SJCRH30 (cell line): ENCODE data around the gene PCBP3. TPM values are rescaled to one million over a fixed set of nuclear protein-coding genes. Genes with fewer than 3 reads are reported as not detected.

Experiments
- DNase-seq, 2 experiments: peaks; one replicate each; pipeline ENCODE4 v3.0.0-alpha.2; 2015 to 2020
- H3K27ac ChIP-seq: fragments of 250-450 bp; sonication (Bioruptor Pico); 2 replicates; pipeline ENCODE4 v1.5.1; 2020; ENCODE audit warnings: mild to moderate bottlenecking, moderate library complexity
- H3K27me3 ChIP-seq: fragments of 250-450 bp; sonication (Bioruptor Pico); 2 replicates; pipeline ENCODE4 v1.5.1; 2020; ENCODE audit warnings: mild to moderate bottlenecking, moderate library complexity
- H3K36me3 ChIP-seq: fragments of 250-450 bp; sonication (Bioruptor Pico); 2 replicates; pipeline ENCODE4 v1.5.1; 2020; ENCODE audit warnings: mild to moderate bottlenecking, moderate library complexity
- H3K4me1 ChIP-seq: fragments of 250-450 bp; sonication (Bioruptor Pico); 2 replicates; pipeline ENCODE4 v1.5.1; 2020; ENCODE audit warnings: mild to moderate bottlenecking, moderate library complexity
- H3K4me3 ChIP-seq: fragments of 250-450 bp; sonication (Bioruptor Pico); 2 replicates; pipeline ENCODE4 v1.5.1; 2020; ENCODE audit warnings: mild to moderate bottlenecking, moderate library complexity
- H3K9me3 ChIP-seq: fragments of 250-450 bp; sonication (Bioruptor Pico); replicated peaks from 2 replicates; pipeline ENCODE4 v1.5.1; 2020; ENCODE audit warnings: mild to moderate bottlenecking, moderate library complexity
- total RNA-seq: library from RNA; depleted of rRNA; stranded (reverse); fragments of >200 nt; shearing (Covaris generic); gene quantifications from 2 replicates; pipeline ENCODE4 v1.2.3, GENCODE V29; 2014; rRNA removed

Gene PCBP3
- total RNA-seq, 1 experiment from 2014 or later, result not detected

- DNase-seq, result no peak
- Histone ChIP-seq H3K9me3 (no peaks in the 10 kb centered on the region), H3K27ac (no peak overlapping the region), H3K36me3 (no peaks in the 10 kb centered on the region), H3K4me3 (no peak overlapping the region), H3K4me1 (no peaks in the 10 kb centered on the region), H3K27me3 (no peaks in the 10 kb centered on the region)
Observed at GRCh38 chr21:45986316-45987051, 343.0 kb downstream of the PCBP3 start.

DNA sequence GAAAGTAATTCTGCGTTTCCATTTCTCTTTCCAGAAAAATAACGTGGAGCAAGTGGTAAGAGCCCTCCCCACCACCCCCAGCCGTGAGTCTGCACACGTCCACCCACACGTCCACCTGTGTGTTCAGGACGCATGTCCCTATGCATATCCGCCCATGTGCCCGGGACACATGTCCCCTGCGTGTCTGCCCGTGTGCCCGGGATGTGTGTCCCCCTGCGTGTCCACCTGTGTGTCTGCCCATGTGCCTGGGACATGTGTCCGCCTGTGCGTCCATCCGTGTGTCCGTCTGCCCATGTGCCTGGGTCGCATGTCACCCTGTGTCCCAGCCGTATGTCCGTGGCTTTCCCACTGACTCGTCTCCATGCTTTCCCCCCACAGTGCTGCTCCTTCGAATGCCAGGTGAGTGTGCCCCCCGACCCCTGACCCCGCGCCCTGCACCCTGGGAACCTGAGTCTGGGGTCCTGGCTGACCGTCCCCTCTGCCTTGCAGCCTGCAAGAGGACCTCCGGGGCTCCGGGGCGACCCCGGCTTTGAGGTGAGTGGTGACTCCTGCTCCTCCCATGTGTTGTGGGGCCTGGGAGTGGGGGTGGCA lies 343.7 kb downstream of the PCBP3 start:
- no peak overlapping the region for H3K27ac ChIP-seq

GRCh38 chr21:45988366-45989347 lies 345.1 kb downstream of the PCBP3 start:
- Histone ChIP-seq H3K9me3 (no peaks in the 10 kb centered on the region), H3K4me1 (no peaks in the 10 kb centered on the region), H3K36me3 (no peaks in the 10 kb centered on the region), H3K27ac (no peak overlapping the region), H3K4me3 (no peak overlapping the region), H3K27me3 (no peaks in the 10 kb centered on the region)
- no peak for DNase-seq

More for the DNA sequence above, 343.7 kb downstream of the PCBP3 start:
- no peaks in the 10 kb centered on the region for H3K9me3 ChIP-seq
- no peaks in the 10 kb centered on the region for H3K27me3 ChIP-seq
- no peaks in the 10 kb centered on the region for H3K36me3 ChIP-seq
- H3K4me3 ChIP-seq, result no peak overlapping the region
- no peak for DNase-seq
- no peaks in the 10 kb centered on the region for H3K4me1 ChIP-seq

GRCh38 chr21:45989355-45990048 lies 346.0 kb downstream of the PCBP3 start:
- no peaks in the 10 kb centered on the region for H3K36me3 ChIP-seq
- no peaks in the 10 kb centered on the region for H3K27me3 ChIP-seq
- no peak overlapping the region for H3K27ac ChIP-seq
- H3K4me3 ChIP-seq, result no peak overlapping the region
- H3K9me3 ChIP-seq, result no peaks in the 10 kb centered on the region
- H3K4me1 ChIP-seq, result no peaks in the 10 kb centered on the region
- no peak for DNase-seq

DNA sequence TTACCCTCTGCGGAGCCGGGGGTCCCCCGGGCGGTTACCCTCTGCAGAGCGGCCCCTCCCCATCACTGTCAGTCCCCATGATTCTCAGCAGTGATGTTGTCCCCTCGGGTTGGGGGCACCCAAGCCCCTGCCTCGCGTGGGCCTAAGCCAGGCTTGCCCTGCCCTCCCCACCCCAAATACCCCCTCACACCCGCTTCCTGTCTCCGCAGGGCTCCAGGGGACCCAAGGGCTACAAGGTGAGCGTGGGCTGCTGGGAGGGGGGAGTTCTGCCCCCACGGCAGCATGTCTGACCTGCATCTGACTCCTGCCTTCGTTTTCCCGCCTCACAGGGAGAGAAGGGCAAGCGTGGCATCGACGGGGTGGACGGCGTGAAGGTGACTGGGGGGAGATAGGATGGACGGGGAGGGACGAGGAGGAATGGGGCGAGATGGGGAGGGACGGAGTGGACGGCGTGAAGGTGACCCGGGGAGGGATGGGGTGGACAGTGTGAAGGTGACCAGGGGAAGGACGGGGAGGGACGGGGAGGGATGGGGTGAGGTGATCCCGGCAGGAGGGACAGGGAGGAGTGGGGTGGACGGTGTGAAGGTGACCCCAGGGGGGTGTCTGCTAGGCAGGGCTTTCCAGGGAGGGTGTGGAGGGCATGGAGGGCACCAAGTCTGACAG lies 346.7 kb downstream of the PCBP3 start:
- Histone ChIP-seq H3K4me3 (no peak overlapping the region), H3K27ac (no peak overlapping the region), H3K9me3 (no peaks in the 10 kb centered on the region), H3K36me3 (no peaks in the 10 kb centered on the region), H3K27me3 (no peaks in the 10 kb centered on the region), H3K4me1 (no peaks in the 10 kb centered on the region)
- peak in 1 of 2 experiments; percentile 7 for DNase-seq

- H3K4me3 ChIP-seq, result no peak overlapping the region
- no peak overlapping the region for H3K27ac ChIP-seq
- no peaks in the 10 kb centered on the region for H3K9me3 ChIP-seq
- no peaks in the 10 kb centered on the region for H3K27me3 ChIP-seq
- DNase-seq, result peak in 1 of 2 experiments; percentile 1
- no peaks in the 10 kb centered on the region for H3K36me3 ChIP-seq
- no peaks in the 10 kb centered on the region for H3K4me1 ChIP-seq
Observed at GRCh38 chr21:45990741-45991605, 347.4 kb downstream of the PCBP3 start.

GRCh38 chr21:45991606-45992300 lies 348.2 kb downstream of the PCBP3 start:
- Histone ChIP-seq H3K4me1 (no peaks in the 10 kb centered on the region), H3K36me3 (no peaks in the 10 kb centered on the region), H3K27me3 (no peaks in the 10 kb centered on the region), H3K9me3 (no peaks in the 10 kb centered on the region), H3K27ac (no peak overlapping the region), H3K4me3 (no peak overlapping the region)
- DNase-seq, result no peak

Other genes with a start within 250 kb of the PCBP3 start
- 18.5 and 19.5 TPM in 2 replicates for gene COL18A1, start 238.6 kb upstream of the PCBP3 start, total RNA-seq
- gene SLC19A1, start 101.3 kb upstream of the PCBP3 start, total RNA-seq, result 27.6 and 27.8 TPM in 2 replicates